Loucy (cell line): ENCODE measurements around the gene HDLBP.

Experiments
- CTCF ChIP-seq: fragments of 200-600 bp; sonication (generic); conservative IDR thresholded peaks from 2 replicates; pipeline ENCODE4 v1.5.1; 2014; ENCODE audit warnings: mild to moderate bottlenecking, antibody characterized with exemption, low read length
- EZH2phosphoT487 ChIP-seq: fragments of 200-600 bp; IDR thresholded peaks from 2 replicates; pipeline ENCODE4 v1.6.1; 2018; ENCODE audit warnings: antibody characterized with exemption, mild to moderate bottlenecking, moderate library complexity, borderline replicate concordance

GRCh38 chr2:241304039-241304670 is 11.3 kb downstream of the HDLBP start:
- no peak for TF ChIP-seq CTCF
- no peak for TF ChIP-seq EZH2phosphoT487
